Gastrocnemius medialis (tissue), 4 donors: Measurements from ENCODE around the gene PNPO.

Source experiments
- CTCF ChIP-seq, 5 experiments: fragments of 450-650 bp in 3 of 5; fragments of 200-600 bp in 2 of 5; sonication (generic) in 2 of 5; IDR thresholded peaks in 4 of 5; conservative IDR thresholded peaks in 1 of 5; 1 replicate in 4 of 5; 2 replicates in 1 of 5; pipeline ENCODE4 v1.5.1; 2016 to 2019; ENCODE audit warnings: antibody characterized with exemption in 5 of 5, mild to moderate bottlenecking in 3 of 5, moderate library complexity in 3 of 5
- POLR2A ChIP-seq, 2 donors: fragments of 450-650 bp; IDR thresholded peaks; one replicate each; pipeline ENCODE4 v1.6.1; 2017; ENCODE audit warnings: antibody characterized with exemption in 2 of 2, mild to moderate bottlenecking in 2 of 2, moderate library complexity in 2 of 2

- no peak for TF ChIP-seq CTCF (IDR thresholded peaks at IDR 0.05 in 4 of 5, conservative IDR thresholded peaks at IDR 0.05 in 1 of 5)
- no peak for TF ChIP-seq POLR2A (IDR thresholded peaks at IDR 0.05)
These were observed 13.0 kb upstream of the PNPO start for GRCh38 chr17:47928415-47928814.
